WTC11 (cell line): ENCODE measurements around the gene SLC2A10. TPM values are rescaled to one million over a fixed set of nuclear protein-coding genes. Genes with fewer than 3 reads are reported as not detected.

ENCODE experiments used
- ATAC-seq: fragments of 200-7000 bp; cut with Tn5 transposase; 2 replicates; pipeline ENCODE4 v1.10.0; 2021; ENCODE audit warnings: mild to moderate bottlenecking, moderate library complexity
- CTCF ChIA-PET: fragments of 300-600 bp; sonication (Branson Sonifier 250); formaldehyde crosslinking; loops from one replicate; lab custom pipeline; 2021; ENCODE audit warnings: antibody characterized with exemption; lab: Charles Lee
- POLR2A ChIA-PET: fragments of 350-600 bp; sonication (Branson Sonifier 250); formaldehyde crosslinking; loops from one replicate; lab custom pipeline; 2021; ENCODE audit warnings: antibody characterized with exemption; lab: Charles Lee
- DNase-seq: peaks from one replicate; pipeline ENCODE4 v3.0.0; 2021; ENCODE audit warnings: low spot score
- H3K27ac Mint-ChIP-seq: 2 replicates; pipeline ENCODE4 v1.8.0; 2021; ENCODE audit warnings: mixed read lengths
- H3K27me3 Mint-ChIP-seq: 2 replicates; pipeline ENCODE4 v1.8.0; 2021; ENCODE audit warnings: low read depth, mild to moderate bottlenecking, moderate library complexity, mixed read lengths
- H3K36me3 Mint-ChIP-seq: 2 replicates; pipeline ENCODE4 v1.8.0; 2021; ENCODE audit warnings: mixed read lengths
- H3K4me1 Mint-ChIP-seq: 2 replicates; pipeline ENCODE4 v1.8.0; 2022; ENCODE audit warnings: mixed read lengths
- H3K4me3 Mint-ChIP-seq: 2 replicates; pipeline ENCODE4 v1.8.0; 2021; ENCODE audit warnings: mild to moderate bottlenecking, moderate library complexity, mixed read lengths
- H3K9me3 Mint-ChIP-seq: 2 replicates; pipeline ENCODE4 v1.8.0; 2021; ENCODE audit warnings: mixed read lengths
- ATF2 ChIP-seq: sonication (generic); formaldehyde crosslinking; IDR thresholded peaks from 2 replicates; pipeline ENCODE4 v1.8.1; 2022; ENCODE audit warnings: low read depth, missing genetic modification reagents, borderline replicate concordance
- E2F4 ChIP-seq: sonication (generic); formaldehyde crosslinking; IDR thresholded peaks from 2 replicates; pipeline ENCODE4 v1.8.1; 2022; ENCODE audit warnings: low read depth, mild to moderate bottlenecking, moderate library complexity, missing genetic modification reagents, borderline replicate concordance
- ESRRA ChIP-seq: sonication (generic); formaldehyde crosslinking; IDR thresholded peaks from 2 replicates; pipeline ENCODE4 v1.8.1; 2022; ENCODE audit warnings: mild to moderate bottlenecking, missing genetic modification reagents, borderline replicate concordance
- FOXK1 ChIP-seq: sonication (generic); formaldehyde crosslinking; IDR thresholded peaks from 2 replicates; pipeline ENCODE4 v1.8.0; 2022; ENCODE audit warnings: mild to moderate bottlenecking, moderate library complexity, missing genetic modification reagents
- FOXP4 ChIP-seq: sonication (generic); formaldehyde crosslinking; IDR thresholded peaks from 2 replicates; pipeline ENCODE4 v1.8.0; 2022; ENCODE audit warnings: mild to moderate bottlenecking, missing genetic modification reagents
- HMGXB4 ChIP-seq: sonication (generic); formaldehyde crosslinking; IDR thresholded peaks from 2 replicates; pipeline ENCODE4 v1.8.1; 2023; ENCODE audit warnings: mild to moderate bottlenecking, moderate library complexity, missing genetic modification reagents
- IRF1 ChIP-seq: sonication (generic); formaldehyde crosslinking; IDR thresholded peaks from 2 replicates; pipeline ENCODE4 v1.8.0; 2023; ENCODE audit warnings: missing genetic modification reagents
- IRF2 ChIP-seq: sonication (generic); formaldehyde crosslinking; IDR thresholded peaks from 2 replicates; pipeline ENCODE4 v1.8.0; 2022; ENCODE audit warnings: low read depth, missing genetic modification reagents, borderline replicate concordance
- MAX ChIP-seq: sonication (generic); formaldehyde crosslinking; IDR thresholded peaks from 2 replicates; pipeline ENCODE4 v1.8.0; 2022; ENCODE audit warnings: mild to moderate bottlenecking, missing genetic modification reagents
- PRDM15 ChIP-seq: sonication (generic); formaldehyde crosslinking; IDR thresholded peaks from 2 replicates; pipeline ENCODE4 v1.8.0; 2022; ENCODE audit warnings: missing genetic modification reagents
- PRRX2 ChIP-seq: fragments of 250-450 bp; sonication (Bioruptor Pico); IDR thresholded peaks from 2 replicates; pipeline ENCODE4 v1.8.0; 2021; ENCODE audit warnings: mild to moderate bottlenecking
- RORB ChIP-seq: fragments of 250-450 bp; sonication (Bioruptor Pico); IDR thresholded peaks from 2 replicates; pipeline ENCODE4 v1.9.0; 2021; ENCODE audit warnings: mild to moderate bottlenecking
- ZMAT4 ChIP-seq: fragments of 250-450 bp; sonication (Bioruptor Pico); IDR thresholded peaks from 2 replicates; pipeline ENCODE4 v1.9.0; 2021; ENCODE audit warnings: mild to moderate bottlenecking
- ZNF219 ChIP-seq: sonication (generic); formaldehyde crosslinking; IDR thresholded peaks from 2 replicates; pipeline ENCODE4 v1.8.0; 2023; ENCODE audit warnings: missing genetic modification reagents, mild to moderate bottlenecking, borderline replicate concordance
- ZNF232 ChIP-seq: sonication (generic); formaldehyde crosslinking; IDR thresholded peaks from 2 replicates; pipeline ENCODE4 v1.8.0; 2022; ENCODE audit warnings: mild to moderate bottlenecking, missing genetic modification reagents
- ZNF396 ChIP-seq: fragments of 250-450 bp; sonication (Bioruptor Pico); IDR thresholded peaks from 2 replicates; pipeline ENCODE4 v1.8.0; 2021; ENCODE audit warnings: mild to moderate bottlenecking, moderate library complexity, borderline replicate concordance
- ZNF416 ChIP-seq: fragments of 250-450 bp; sonication (Bioruptor Pico); IDR thresholded peaks from 2 replicates; pipeline ENCODE4 v1.9.0; 2021; ENCODE audit warnings: mild to moderate bottlenecking, inconsistent platforms
- ZNF423 ChIP-seq: fragments of 250-450 bp; sonication (Bioruptor Pico); IDR thresholded peaks from 2 replicates; pipeline ENCODE4 v2.1.2; 2022; ENCODE audit warnings: mild to moderate bottlenecking, moderate library complexity
- ZNF671 ChIP-seq: fragments of 250-450 bp; sonication (Bioruptor Pico); IDR thresholded peaks from 2 replicates; pipeline ENCODE4 v1.8.0; 2021; ENCODE audit warnings: mild to moderate bottlenecking
- ZSCAN18 ChIP-seq: fragments of 250-450 bp; sonication (Bioruptor Pico); IDR thresholded peaks from 2 replicates; pipeline ENCODE4 v2.1.2; 2022; ENCODE audit warnings: mild to moderate bottlenecking, moderate library complexity
- total RNA-seq: library from RNA; stranded (reverse); gene quantifications from 3 replicates; pipeline ENCODE4 v1.2.3, GENCODE V29; 2021

Gene SLC2A10
- total RNA-seq, 1 experiment from 2014 or later, result 8.0 TPM

- H3K27me3 Mint-ChIP-seq, result no peaks in the 10 kb centered on the region
- TF ChIP-seq ESRRA (CRISPR knock-in tag), result no peak
- TF ChIP-seq RORB (CRISPR knock-in tag), result no peak
- no peak for TF ChIP-seq ZSCAN18 (CRISPR knock-in tag)
- TF ChIP-seq PRDM15 (CRISPR knock-in tag), result no peak
- ChIA-PET POLR2A (no interaction called here), CTCF (no interaction called here)
- ATAC-seq (no peak), DNase-seq (no peak)
- peaks cover 34% of the 10 kb centered on the region for H3K9me3 Mint-ChIP-seq
- peaks cover 23% of the 10 kb centered on the region for H3K4me1 Mint-ChIP-seq
- no peak overlapping the region for H3K4me3 Mint-ChIP-seq
- H3K36me3 Mint-ChIP-seq, result peaks cover 37% of the 10 kb centered on the region
- H3K27ac Mint-ChIP-seq, result no peak overlapping the region
These were observed 36.8 kb upstream of the SLC2A10 start for GRCh38 chr20:46672543-46673148.

GRCh38 chr20:46673394-46674252 is 35.8 kb upstream of the SLC2A10 start:
- H3K4me1 Mint-ChIP-seq, result peaks cover 23% of the 10 kb centered on the region
- CTCF ChIA-PET, result interaction anchor here (1.5 kb wide), 1 partner anchor 665 kb away, joined by 3 read pairs; the partner anchor contains the start of gene MMP9
- DNase-seq (no peak), ATAC-seq (no peak)
- no peak overlapping the region for H3K4me3 Mint-ChIP-seq
- H3K9me3 Mint-ChIP-seq, result peaks cover 34% of the 10 kb centered on the region
- no peak overlapping the region; the same call in 1 of the 2 replicates for H3K27ac Mint-ChIP-seq
- no peaks in the 10 kb centered on the region for H3K27me3 Mint-ChIP-seq
- POLR2A ChIA-PET, result no interaction called here
- peaks cover 31% of the 10 kb centered on the region for H3K36me3 Mint-ChIP-seq
- no peak for TF ChIP-seq ZMAT4 (CRISPR knock-in tag)
- no peak for TF ChIP-seq HMGXB4 (CRISPR knock-in tag)
- no peak for TF ChIP-seq FOXK1 (CRISPR knock-in tag)
- no peak for TF ChIP-seq ZNF416 (CRISPR knock-in tag)
- no peak for TF ChIP-seq ZNF671 (CRISPR knock-in tag)
- TF ChIP-seq ZNF396, result no peak
- no peak for TF ChIP-seq IRF1
- TF ChIP-seq FOXP4, result no peak
- TF ChIP-seq IRF2, result no peak
- no peak for TF ChIP-seq PRRX2
- TF ChIP-seq ZNF219, result no peak
- TF ChIP-seq ATF2 (CRISPR knock-in tag), result no peak
- TF ChIP-seq MAX (CRISPR knock-in tag), result no peak
- TF ChIP-seq ZNF423, result no peak
- TF ChIP-seq ZNF232 (CRISPR knock-in tag), result no peak
- no peak for TF ChIP-seq E2F4 (CRISPR knock-in tag)
